Measurements from ENCODE around the gene CCNK. TPM values are rescaled to one million over a fixed set of nuclear protein-coding genes. Genes with fewer than 3 reads are reported as not detected.

The CCNK gene
- total RNA-seq = 10 to 100 TPM; 88.4 to 90.4 TPM

- POLR2A ChIA-PET = interaction anchor here (0.6 to 1.7 kb wide), 12 partner anchors 11 to 1136 kb away, joined by 3 to 13 read pairs (median 4); partner anchors contain the start of genes BCL11B and CCDC85C
Measured at GRCh38 chr14:99480917-99481744, at the start of gene CCNK. Gene CCNK (plus strand): TSS chr14:99481409. CDS start chr14:99492678, 11,269 bp downstream.

GRCh38 chr14:99431986-99432385, 49.2 kb upstream of the CCNK start:
- Mint-ChIP-seq H3K27me3 (no peaks in the 10 kb centered on the region), H3K4me3 (no peak overlapping the region), H3K9me3 (peaks cover 14% of the 10 kb centered on the region), H3K27ac (no peak overlapping the region), H3K36me3 (peaks cover 71% of the 10 kb centered on the region), H3K4me1 (peaks cover 17% of the 10 kb centered on the region)
- no peak for ATAC-seq (ENCODE audit: low read depth)
- DNase-seq = no peak
- POLR2A ChIA-PET = no interaction called here

More at GRCh38 chr14:99480917-99481744, at the start of gene CCNK:
- Mint-ChIP-seq H3K36me3 (no peaks in the 10 kb centered on the region), H3K27ac (peak within 1 kb of the TSS; percentile 98), H3K4me1 (peaks cover 38% of the 10 kb centered on the region), H3K4me3 (peak within 1 kb of the TSS; percentile 97), H3K9me3 (no peaks in the 10 kb centered on the region), H3K27me3 (no peaks in the 10 kb centered on the region)
- peak; percentile 99 for DNase-seq
- ATAC-seq (ENCODE audit: low read depth) = peak; percentile 89

GRCh38 chr14:99432485-99432884, 48.7 kb upstream of the CCNK start:
- Mint-ChIP-seq H3K9me3 (peaks cover 14% of the 10 kb centered on the region), H3K4me3 (no peak overlapping the region), H3K27me3 (no peaks in the 10 kb centered on the region), H3K36me3 (peaks cover 75% of the 10 kb centered on the region), H3K4me1 (peaks cover 22% of the 10 kb centered on the region), H3K27ac (no peak overlapping the region)
- POLR2A ChIA-PET = no interaction called here
- no peak for DNase-seq
- ATAC-seq (ENCODE audit: low read depth) = no peak

- Mint-ChIP-seq H3K36me3 (peaks cover 62% of the 10 kb centered on the region), H3K4me1 (peaks cover 28% of the 10 kb centered on the region), H3K27ac (no peak overlapping the region), H3K27me3 (no peaks in the 10 kb centered on the region), H3K4me3 (no peak overlapping the region), H3K9me3 (peaks cover 3% of the 10 kb centered on the region)
- ATAC-seq (ENCODE audit: low read depth) (no peak), DNase-seq (no peak)
- POLR2A ChIA-PET = interaction anchor here (0.8 to 1.9 kb wide), 2 partner anchors 45 to 81 kb away, joined by 3 to 5 read pairs; partner anchors contain the start of genes CCNK and SETD3
Measured at GRCh38 chr14:99435327-99435726, 45.9 kb upstream of the CCNK start.

- DNase-seq (no peak), ATAC-seq (ENCODE audit: low read depth) (peak; percentile 84)
- no peaks in the 10 kb centered on the region for H3K27me3 Mint-ChIP-seq
- peaks cover 23% of the 10 kb centered on the region for H3K4me1 Mint-ChIP-seq
- peak overlapping the region; percentile 49 for H3K4me3 Mint-ChIP-seq
- no peaks in the 10 kb centered on the region for H3K9me3 Mint-ChIP-seq
- peak overlapping the region; percentile 68 for H3K27ac Mint-ChIP-seq
- H3K36me3 Mint-ChIP-seq = peaks cover 51% of the 10 kb centered on the region
- POLR2A ChIA-PET = interaction anchor here (0.8 to 1.9 kb wide), 2 partner anchors 21 to 44 kb away, joined by 4 to 5 read pairs; partner anchors contain the start of genes CCNK and SETD3
Measured at GRCh38 chr14:99436247-99437180, 44.7 kb upstream of the CCNK start.

- peaks cover 32% of the 10 kb centered on the region for H3K4me1 Mint-ChIP-seq
- POLR2A ChIA-PET = no interaction called here
- H3K27me3 Mint-ChIP-seq = no peaks in the 10 kb centered on the region
- no peaks in the 10 kb centered on the region for H3K9me3 Mint-ChIP-seq
- DNase-seq (no peak), ATAC-seq (ENCODE audit: low read depth) (no peak)
- H3K36me3 Mint-ChIP-seq = peaks cover 50% of the 10 kb centered on the region
- H3K4me3 Mint-ChIP-seq = no peak overlapping the region
- H3K27ac Mint-ChIP-seq = no peak overlapping the region
Measured at GRCh38 chr14:99437706-99438105, 43.5 kb upstream of the CCNK start.

GRCh38 chr14:99440278-99440677, 40.9 kb upstream of the CCNK start:
- DNase-seq (no peak), ATAC-seq (ENCODE audit: low read depth) (no peak)
- no peak overlapping the region for H3K4me3 Mint-ChIP-seq
- no peak overlapping the region for H3K27ac Mint-ChIP-seq
- peaks cover 32% of the 10 kb centered on the region for H3K4me1 Mint-ChIP-seq
- H3K27me3 Mint-ChIP-seq = no peaks in the 10 kb centered on the region
- POLR2A ChIA-PET = no interaction called here
- H3K9me3 Mint-ChIP-seq = no peaks in the 10 kb centered on the region
- H3K36me3 Mint-ChIP-seq = peaks cover 40% of the 10 kb centered on the region

GRCh38 chr14:99441157-99441870, 39.9 kb upstream of the CCNK start:
- POLR2A ChIA-PET = no interaction called here
- no peaks in the 10 kb centered on the region for H3K27me3 Mint-ChIP-seq
- H3K27ac Mint-ChIP-seq = no peak overlapping the region
- H3K36me3 Mint-ChIP-seq = peaks cover 32% of the 10 kb centered on the region
- no peaks in the 10 kb centered on the region for H3K9me3 Mint-ChIP-seq
- no peak for ATAC-seq (ENCODE audit: low read depth)
- DNase-seq = no peak
- H3K4me3 Mint-ChIP-seq = no peak overlapping the region
- peaks cover 26% of the 10 kb centered on the region for H3K4me1 Mint-ChIP-seq

GRCh38 chr14:99441918-99442317, 39.3 kb upstream of the CCNK start:
- H3K9me3 Mint-ChIP-seq = no peaks in the 10 kb centered on the region
- H3K4me1 Mint-ChIP-seq = peaks cover 19% of the 10 kb centered on the region
- H3K27me3 Mint-ChIP-seq = no peaks in the 10 kb centered on the region
- no peak for ATAC-seq (ENCODE audit: low read depth)
- no peak for DNase-seq
- POLR2A ChIA-PET = no interaction called here
- no peak overlapping the region for H3K27ac Mint-ChIP-seq
- H3K4me3 Mint-ChIP-seq = no peak overlapping the region
- H3K36me3 Mint-ChIP-seq = peaks cover 31% of the 10 kb centered on the region

- Mint-ChIP-seq H3K36me3 (peaks cover 19% of the 10 kb centered on the region), H3K4me3 (no peak overlapping the region), H3K27ac (no peak overlapping the region), H3K9me3 (no peaks in the 10 kb centered on the region), H3K27me3 (no peaks in the 10 kb centered on the region), H3K4me1 (peaks cover 8% of the 10 kb centered on the region)
- no peak for DNase-seq
- POLR2A ChIA-PET = no interaction called here
- no peak for ATAC-seq (ENCODE audit: low read depth)
Measured at GRCh38 chr14:99445931-99446330, 35.3 kb upstream of the CCNK start.

- no peak overlapping the region for H3K27ac Mint-ChIP-seq
- DNase-seq = no peak
- H3K9me3 Mint-ChIP-seq = no peaks in the 10 kb centered on the region
Measured at GRCh38 chr14:99447739-99448138, 33.5 kb upstream of the CCNK start.

GRCh38 chr14:99450266-99450665, 30.9 kb upstream of the CCNK start:
- no peaks in the 10 kb centered on the region for H3K9me3 Mint-ChIP-seq
- H3K27me3 Mint-ChIP-seq = no peaks in the 10 kb centered on the region
- no peak overlapping the region for H3K27ac Mint-ChIP-seq
- POLR2A ChIA-PET = no interaction called here
- H3K4me1 Mint-ChIP-seq = no peaks in the 10 kb centered on the region
- DNase-seq = no peak
- H3K36me3 Mint-ChIP-seq = peaks cover 16% of the 10 kb centered on the region
- no peak for ATAC-seq (ENCODE audit: low read depth)
- H3K4me3 Mint-ChIP-seq = no peak overlapping the region

More at GRCh38 chr14:99447739-99448138, 33.5 kb upstream of the CCNK start:
- H3K4me1 Mint-ChIP-seq = no peaks in the 10 kb centered on the region
- peaks cover 16% of the 10 kb centered on the region for H3K36me3 Mint-ChIP-seq
- POLR2A ChIA-PET = no interaction called here
- no peaks in the 10 kb centered on the region for H3K27me3 Mint-ChIP-seq
- no peak for ATAC-seq (ENCODE audit: low read depth)
- H3K4me3 Mint-ChIP-seq = no peak overlapping the region

- H3K4me3 Mint-ChIP-seq = no peak overlapping the region
- ATAC-seq (ENCODE audit: low read depth) = no peak
- POLR2A ChIA-PET = no interaction called here
- no peak overlapping the region for H3K27ac Mint-ChIP-seq
- no peaks in the 10 kb centered on the region for H3K27me3 Mint-ChIP-seq
- H3K36me3 Mint-ChIP-seq = peaks cover 17% of the 10 kb centered on the region
- no peak for DNase-seq
- no peaks in the 10 kb centered on the region for H3K4me1 Mint-ChIP-seq
- H3K9me3 Mint-ChIP-seq = no peaks in the 10 kb centered on the region
Measured at GRCh38 chr14:99451234-99451633, 30.0 kb upstream of the CCNK start.
